Stimulated activated CD4-positive, alpha-beta T cell treated with anti-CD3 and anti-CD28 coated beads, Interleukin-1b, Interleukin-23, amount 100 ng/mL, for 1 hour (primary cell): ENCODE results near the gene VSIG10L2.

Experiments
- DNase-seq, 2 donors: peaks; one replicate each; pipeline ENCODE4 v3.0.0-alpha.2; 2020; ENCODE audit warnings: low read depth in 2 of 2

Gene VSIG10L2

DNA sequence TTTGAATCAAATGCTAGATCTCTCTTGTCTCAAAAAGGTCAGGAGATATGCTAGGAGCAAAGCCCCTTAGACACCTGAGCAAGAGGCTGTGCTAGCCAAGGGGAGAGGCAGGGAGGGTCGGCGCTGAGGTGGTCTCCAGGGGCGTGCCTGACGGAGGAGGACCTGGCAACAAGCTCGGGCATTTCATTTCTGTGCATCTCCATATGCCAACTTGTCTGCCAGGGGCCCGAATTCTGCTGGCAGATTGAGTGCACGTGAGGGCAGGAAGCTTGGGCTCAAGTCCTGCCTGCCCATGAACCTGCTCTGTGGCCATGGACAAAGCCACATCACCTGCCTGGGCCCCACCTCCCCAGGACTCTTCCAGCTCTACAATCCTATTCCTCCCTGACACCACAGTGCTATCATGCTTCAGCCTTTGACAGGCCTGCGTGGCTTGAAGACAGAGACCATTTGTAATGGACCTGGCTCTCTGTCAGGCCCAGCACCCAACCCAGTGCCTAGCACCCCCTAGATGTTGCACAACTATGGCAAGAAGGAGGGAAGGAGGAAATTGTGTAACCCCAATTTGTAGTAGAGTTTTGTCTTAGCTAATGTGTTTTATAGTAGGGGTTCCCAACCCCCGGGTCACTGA lies 16.3 kb upstream of the VSIG10L2 start:
- no peak for DNase-seq

DNA sequence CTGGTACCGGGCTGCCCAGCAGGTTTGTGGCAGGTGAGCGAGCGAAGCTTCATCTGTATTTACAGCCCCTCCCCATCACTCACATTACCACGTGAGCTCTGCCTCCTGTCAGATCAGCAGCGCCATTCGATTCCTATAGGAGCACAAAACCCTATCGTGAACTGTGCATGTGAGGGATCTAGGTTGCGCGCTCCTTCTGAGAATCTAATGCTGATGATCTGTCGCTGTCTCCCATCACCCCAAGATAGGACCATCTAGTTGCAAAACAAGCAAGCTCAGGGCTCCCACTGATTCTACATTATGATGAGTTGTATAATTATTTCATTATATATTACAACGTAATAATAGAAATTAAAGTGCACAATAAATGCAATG lies 15.8 kb upstream of the VSIG10L2 start:
- DNase-seq, result no peak

DNA sequence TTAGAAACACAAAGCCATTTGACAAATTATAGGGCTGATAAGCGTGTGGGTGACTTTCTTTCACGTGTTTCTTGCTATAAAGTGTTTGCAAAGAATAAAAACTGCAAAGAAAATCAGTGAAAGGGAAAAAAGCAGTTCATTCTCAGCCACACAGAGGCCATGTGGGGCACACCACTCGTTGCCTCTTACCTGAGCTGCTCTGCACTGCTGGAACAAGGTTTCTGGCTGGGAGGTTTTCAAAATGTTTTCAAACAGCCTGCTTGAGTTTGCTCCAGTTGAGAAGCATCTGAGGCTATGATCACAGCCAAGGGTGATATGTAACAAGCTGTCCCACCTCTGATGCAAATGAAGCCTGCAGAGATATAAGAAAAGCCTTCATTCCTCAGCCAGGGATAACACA lies 14.7 kb upstream of the VSIG10L2 start:
- no peak for DNase-seq

DNA sequence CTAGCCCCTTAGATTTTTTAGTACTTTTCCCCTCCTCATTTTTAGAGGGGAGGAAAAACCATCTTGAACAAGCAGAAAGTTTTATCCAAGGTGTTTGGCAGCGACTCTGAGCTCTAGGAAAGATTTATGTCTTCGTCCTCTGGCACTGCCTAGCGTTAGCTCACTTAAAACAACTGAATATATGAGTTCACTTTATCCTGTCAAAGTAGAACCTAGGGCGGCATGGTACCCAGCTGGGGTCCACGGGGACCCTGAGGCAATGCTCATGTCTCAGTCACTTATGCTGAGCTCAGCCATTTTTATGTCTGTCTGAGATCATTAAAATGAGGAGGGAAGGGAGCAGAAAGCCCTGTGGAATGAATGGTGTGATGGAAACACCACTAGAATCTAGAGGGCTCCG lies 14.2 kb upstream of the VSIG10L2 start:
- no peak for DNase-seq

DNA sequence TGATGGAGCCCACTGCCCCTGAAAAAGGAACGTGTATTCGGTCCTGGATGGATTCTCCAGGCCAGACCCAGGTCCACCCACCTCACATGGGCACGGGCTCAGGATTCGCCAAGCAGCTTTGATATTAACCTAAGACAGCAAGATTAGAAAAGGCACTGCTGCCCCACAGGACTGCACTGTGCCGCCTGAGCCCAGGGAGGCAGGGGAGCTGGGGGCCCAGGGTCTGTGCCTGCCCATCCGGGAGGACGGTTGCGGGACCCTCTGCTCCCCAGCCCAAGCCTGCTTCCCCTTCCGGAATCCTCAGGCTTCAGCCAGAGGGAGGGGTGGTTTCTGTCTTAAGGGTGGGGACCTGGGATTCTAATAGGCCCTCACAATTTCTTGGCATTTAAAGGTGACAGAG lies 13.5 kb upstream of the VSIG10L2 start:
- no peak for DNase-seq

- no peak for DNase-seq
Measured at GRCh38 chr11:125933030-125933813, 12.6 kb upstream of the VSIG10L2 start.

DNA sequence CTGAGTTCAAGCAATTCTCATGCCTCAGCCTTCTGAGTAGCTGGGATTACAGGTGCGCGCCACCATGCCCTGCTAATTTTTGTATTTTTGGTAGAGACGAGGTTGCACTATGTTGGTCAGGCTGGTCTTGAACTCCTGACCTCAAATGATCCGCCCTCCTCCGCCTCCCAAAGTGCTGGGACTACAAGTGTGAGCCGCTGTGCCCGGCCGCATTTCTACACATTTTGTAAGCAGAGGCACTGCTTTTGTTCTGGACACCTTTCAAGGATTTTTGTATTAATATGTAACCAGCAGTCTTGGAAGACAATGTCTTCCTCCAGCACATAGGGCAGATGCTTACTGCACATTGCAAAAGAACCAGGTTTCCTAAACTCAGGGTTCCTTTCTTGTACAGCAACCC lies 11.4 kb upstream of the VSIG10L2 start:
- DNase-seq, result no peak

DNA sequence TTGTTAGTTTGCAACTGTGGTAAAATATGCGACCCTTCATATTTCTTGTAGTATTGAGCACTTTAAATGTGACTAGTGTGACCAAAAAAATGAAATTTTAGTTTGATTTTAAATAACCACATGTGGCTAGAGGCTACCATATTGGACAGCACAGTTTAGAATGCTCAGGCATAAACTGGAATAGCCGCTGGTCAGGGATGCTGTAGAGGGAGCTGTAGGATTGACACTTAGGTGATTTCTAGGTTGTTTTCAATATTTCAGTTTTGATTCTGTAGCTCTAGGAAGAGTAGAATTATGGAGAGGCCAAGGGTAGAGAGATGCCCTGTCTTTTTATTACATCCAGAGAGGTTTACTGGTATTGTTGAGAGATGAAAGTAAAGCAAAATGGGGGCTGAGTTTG lies 10.8 kb upstream of the VSIG10L2 start:
- no peak for DNase-seq

DNA sequence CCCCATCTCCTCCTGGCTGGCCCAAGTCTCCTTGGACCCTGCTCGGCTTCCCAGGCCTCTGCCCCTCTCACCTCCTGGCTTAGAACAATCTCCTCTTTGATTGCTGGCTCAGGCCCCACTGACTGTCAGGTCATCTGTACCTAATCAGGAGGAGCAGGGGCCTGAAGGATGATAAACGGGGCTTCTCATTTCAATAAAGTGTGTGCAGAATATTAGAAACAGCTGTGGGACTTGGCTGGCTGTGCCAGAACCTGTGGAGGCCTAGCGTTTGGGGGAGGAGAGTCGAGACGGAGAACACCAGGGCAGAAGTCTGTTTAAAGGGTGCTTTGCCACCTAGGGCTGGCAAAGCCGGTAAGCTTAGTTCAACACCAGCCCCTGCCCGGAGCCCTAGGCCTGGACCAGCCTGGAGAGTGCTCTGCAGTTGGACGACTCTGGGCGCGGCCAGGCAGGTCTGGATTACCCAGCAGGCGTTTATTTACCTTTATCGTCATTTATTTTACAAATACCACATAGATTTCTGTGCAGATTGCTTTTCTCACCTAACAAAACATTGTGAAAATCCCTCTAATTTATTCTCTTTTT lies 10.1 kb upstream of the VSIG10L2 start:
- no peak for DNase-seq

- no peak for DNase-seq
Measured at GRCh38 chr11:125938418-125938817, 7.4 kb upstream of the VSIG10L2 start.

DNA sequence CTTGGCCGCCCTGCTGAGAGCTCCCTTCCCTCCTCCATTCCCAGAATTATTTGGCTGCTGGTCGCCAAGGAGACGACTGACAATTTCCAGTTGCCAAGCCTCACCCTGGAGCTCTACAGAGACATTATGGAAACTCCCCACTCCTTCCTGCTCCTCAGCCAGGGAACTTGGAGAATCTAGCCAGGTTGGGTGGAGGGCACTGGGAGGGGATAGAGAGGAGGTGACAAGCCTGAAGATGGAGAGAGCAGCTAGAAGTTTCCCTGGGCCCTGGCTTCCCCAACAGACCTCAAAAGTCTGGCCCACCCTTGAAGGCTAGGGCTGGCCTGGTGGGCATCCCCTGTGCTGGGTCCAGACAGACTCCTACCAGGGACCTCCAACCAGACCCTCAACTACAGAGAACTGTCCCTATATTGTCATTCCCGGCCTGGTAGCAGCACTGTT lies 6.7 kb upstream of the VSIG10L2 start:
- no peak for DNase-seq

GRCh38 chr11:125940145-125940544 lies 5.7 kb upstream of the VSIG10L2 start:
- no peak for DNase-seq

GRCh38 chr11:125941267-125941618 lies 4.6 kb upstream of the VSIG10L2 start:
- DNase-seq, result no peak

GRCh38 chr11:125941619-125942611 lies 3.9 kb upstream of the VSIG10L2 start:
- DNase-seq, result peak in 1 of 2 donors; percentile 34

- DNase-seq, result no peak
Measured at GRCh38 chr11:125942771-125943428, 2.9 kb upstream of the VSIG10L2 start.

GRCh38 chr11:125943661-125944349 lies 2.0 kb upstream of the VSIG10L2 start:
- DNase-seq, result no peak

- DNase-seq, result no peak
Measured at GRCh38 chr11:125944350-125945010, 1.4 kb upstream of the VSIG10L2 start.

GRCh38 chr11:125945011-125945796 lies 640 bp upstream of the VSIG10L2 start:
- DNase-seq, result no peak

- no peak for DNase-seq
Measured at GRCh38 chr11:125946712-125947418, 1.0 kb downstream of the VSIG10L2 start.
